COLO829 (cell line): ENCODE results near the gene PNRC2.
"Not testable (repeated sequence)": the region's sequence is repeated elsewhere in the genome, so short reads cannot be mapped to it uniquely, and the experiment has no call there.

Experiments
- DNase-seq: peaks from one replicate; pipeline ENCODE4 v3.0.0; 2012; ENCODE audit warnings: low spot score

PNRC2 gene

DNA sequence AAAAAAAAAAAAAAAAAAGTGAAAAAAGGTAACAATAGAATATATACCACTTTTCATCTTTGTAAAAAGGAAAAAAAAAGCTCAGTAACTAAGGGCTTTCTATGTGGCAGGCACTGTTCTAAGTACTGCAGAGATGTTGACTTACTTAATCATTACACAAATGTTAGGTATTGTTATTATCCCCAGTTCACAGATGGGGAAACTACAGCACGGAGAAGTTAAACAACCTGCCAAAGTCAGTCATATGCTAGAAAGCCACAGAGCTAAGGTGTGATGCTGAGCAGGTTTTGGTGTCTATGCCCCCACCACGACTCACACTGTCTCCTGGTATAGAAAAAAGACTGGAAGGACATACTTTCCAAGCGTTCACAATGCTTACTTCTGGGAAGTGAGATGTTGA, 6.6 kb upstream of the PNRC2 start:
- DNase-seq, result no peak

DNA sequence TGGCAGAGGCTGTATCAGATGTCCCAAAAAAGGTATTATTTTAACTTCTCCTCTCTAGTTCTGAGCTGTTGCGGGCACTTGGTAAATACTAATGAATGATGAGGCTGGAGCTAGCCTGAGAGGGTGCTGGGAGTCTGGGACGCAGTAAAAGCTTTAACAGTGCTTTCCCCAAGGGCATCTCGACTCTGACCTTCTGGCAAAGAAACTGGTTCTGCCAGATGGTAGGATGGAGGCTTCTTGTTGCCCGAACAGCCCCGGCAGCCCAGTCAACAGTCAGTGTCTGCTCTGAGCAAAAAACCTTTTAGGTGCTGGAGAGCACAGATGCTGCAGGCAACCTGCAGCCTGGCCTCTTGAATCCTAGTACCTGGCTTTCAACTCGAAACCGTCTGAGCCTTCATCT, 2.5 kb upstream of the PNRC2 start:
- no peak for DNase-seq

DNA sequence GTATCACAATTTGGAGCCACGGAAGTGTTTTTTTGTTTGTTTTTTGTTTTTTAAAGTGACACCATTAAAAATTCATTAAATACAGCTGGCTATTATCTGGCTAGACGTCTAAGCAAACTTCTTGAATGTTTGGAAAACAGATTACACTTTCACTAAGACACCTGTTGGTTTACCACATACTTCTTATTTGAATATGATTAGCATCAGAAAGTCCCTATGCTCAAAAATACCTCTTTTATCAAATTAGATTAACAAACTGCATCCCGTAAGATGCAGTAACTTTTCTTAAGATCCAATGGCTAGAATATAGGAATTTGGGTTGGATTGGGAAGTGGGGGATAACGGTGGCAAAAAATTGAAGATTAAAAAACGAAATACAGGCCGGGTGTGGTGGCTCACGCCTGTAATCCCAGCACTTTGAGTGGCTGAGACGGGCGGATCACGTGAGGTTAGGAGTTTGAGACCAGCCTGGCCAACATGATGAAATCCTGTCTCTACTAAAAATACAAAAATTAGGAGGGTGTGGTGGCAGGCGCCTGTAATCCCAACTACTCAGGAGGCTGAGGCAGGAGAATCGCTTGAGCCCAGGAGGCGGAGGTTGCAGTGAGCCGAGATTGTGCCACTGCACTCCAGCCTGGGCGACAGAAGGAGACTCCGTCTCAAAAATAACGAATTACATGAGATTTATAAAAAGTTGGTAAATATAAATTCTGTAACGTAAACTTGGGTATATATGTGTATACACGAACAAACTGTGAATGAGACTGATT, 1.4 kb upstream of the PNRC2 start:
- DNase-seq, result not testable (repeated sequence)

DNA sequence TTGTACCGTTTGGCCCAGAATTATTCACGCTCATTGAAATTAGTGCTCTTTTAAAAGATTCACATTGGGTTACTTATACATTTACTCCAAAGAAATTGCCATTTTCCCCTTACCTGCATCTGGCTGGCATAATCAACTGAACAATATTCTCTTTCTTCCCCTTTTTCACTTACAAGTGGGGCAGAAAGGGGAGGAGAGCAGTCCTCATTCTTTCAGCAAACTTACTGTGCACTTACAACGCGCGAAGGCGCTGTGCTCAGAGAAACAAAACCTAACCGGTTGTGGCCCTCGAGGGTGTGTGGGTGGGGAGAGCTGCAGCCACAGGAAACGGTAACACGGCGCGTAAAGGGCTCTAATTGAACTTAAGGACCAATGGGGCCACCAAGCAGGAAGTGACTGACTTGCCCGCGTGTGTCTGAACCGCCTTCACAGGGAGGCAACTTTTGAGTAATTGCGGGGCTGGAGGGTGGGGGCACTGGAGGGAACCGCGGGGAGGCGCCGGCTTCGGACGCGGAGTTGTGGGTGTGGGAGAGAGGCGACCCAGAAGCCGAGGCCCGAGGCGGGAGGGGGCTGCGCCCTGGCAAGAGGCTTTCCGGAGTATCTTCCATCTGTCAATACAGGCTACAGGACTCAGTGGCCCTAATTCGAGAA, 693 bp upstream of the PNRC2 start:
- peak; percentile 91 for DNase-seq

DNA sequence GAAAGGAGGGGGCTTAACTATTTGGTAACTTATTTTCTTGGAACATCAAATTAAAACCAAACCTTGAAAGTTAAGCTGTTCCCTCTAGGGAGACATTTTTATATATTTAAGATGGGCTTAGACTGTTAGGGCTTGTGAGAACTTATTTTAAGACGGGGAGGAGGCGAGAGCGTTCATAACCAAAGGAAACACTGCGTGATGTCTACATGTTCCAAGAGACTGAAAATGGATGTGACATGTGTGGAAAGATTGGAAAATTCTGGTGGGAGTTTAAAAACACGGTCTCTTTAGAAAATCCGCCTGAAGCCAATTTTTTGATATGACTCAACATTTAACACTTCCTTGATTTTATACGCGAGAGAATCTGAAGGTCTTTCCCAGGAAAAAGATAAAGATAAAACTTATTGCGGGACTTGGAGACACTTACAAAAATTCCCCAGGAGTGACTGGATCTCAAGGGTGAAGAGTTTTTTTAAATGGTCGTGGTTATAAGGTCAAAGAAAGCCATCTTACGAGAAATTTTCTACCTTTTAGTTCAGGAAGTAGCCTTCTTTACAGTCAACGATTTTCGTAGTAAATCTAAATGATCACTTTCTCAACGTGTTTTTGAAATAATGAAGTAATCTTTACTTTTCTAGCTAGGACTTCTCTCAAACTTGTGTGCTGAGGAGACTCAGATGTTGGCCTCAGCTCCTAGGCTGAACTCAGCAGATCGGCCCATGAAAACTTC, 828 bp downstream of the PNRC2 start:
- DNase-seq, result peak; percentile 22

DNA sequence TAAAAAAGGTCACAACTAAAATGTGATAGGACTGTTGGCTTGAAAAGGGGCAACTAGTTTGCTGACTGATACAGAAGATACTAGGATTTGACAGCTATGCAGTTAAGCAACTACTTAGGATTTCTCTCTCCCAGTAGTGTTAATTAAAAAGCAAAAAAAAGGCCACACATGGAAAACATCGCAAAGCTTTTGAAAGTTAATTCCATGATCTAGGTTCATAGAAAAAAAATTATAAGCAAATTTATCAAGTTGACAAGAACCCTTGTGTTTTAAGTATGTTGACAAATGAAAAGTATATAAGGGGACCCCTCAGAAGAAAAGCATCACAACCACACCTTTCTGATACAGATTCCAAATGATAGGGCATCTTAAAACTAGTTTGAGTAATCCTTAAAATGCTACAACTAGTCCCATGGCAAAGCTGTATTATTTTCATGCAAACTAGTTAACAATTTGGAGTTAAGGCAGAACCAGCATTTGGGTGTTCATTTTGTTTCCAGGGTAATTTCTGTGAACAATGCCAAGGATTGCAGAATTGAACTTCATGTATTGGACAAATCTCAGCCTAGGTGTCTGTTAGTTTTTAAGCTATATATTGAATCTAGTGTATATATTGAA, 4.1 kb downstream of the PNRC2 start:
- no peak for DNase-seq

DNA sequence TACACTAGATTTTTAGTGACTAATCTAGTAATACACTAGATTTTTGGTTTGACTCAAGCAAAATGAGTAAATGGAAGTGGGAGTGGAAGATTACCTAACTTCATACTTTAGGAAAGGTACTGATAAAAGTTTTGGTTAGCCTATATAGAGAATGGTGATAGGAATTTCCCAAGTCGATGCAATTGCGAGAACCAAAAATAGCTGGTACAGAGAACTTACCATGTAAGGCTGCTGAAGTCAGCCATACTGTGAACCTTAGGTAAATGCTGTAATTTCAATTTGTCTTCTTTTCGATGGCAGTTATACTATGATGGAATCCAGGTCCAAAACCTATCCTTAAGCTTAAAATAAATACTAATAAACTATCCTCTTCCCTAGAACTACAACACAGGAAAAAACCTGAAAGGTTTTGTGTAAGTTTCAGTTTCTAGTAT, 4.6 kb downstream of the PNRC2 start:
- DNase-seq, result no peak

DNA sequence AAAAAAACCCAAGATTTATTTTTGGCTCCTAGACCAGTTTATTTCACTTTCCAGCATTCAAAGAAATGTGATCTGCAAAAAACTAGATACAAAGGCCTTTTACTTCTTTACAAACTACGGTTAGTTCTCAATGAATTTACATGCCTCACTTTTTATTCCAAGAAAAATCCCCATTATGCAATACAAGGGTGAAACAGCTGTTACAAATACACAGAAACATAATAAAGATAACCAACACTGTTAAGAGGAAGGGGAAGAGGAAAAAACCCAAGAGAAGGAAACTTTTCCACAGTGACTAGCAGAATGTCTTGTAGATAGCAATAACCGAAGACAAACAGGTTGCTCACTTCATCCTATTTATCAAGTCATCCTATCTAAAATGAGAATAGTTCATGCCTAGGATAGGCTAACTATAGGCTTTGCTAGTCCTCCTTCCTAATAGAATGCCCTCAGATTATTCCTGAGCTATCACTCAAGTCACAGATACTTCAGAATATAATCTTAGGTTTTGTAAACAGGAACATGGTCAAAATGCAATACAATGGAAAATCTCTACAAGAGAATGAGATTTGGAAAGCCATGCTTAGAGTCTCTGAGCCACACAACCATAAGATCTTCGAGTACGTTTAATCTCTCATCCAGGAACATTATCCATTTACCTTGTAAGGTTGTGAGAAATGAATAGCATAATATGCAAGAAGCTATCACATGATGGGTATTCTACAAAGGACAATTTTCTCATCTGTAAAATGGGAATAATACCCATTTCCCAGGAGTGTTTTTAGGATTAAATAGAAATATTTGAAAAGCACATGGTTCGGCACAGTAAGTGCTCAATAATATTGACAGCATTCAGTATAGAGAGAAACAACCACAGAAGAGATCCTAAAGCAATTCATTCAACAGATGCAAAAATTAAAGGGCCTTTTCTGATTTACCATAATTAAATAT, 5.4 kb downstream of the PNRC2 start:
- DNase-seq, result no peak

DNA sequence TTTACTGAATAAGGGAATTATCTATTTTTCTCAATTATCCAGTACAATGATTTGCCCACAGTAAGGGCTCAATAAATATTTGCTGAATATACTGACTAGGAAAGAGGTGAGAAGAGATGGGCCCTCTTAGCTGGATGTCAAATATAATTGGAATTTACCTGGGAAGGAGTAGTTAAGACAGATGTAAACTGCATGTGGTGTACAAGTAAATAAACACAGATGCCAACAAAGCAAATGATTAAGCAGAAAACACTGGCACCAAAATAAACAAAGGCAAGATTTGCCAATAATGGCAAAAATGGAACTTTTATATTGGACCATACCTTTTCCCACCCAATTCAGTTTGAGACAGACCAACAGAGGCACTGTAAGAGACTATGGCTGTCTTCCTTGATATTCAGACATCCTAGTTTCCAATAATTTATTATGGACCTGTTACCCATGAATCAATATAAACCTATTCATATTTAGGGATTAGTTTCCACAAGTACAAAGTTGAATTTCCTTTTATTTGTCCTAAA, 7.4 kb downstream of the PNRC2 start:
- no peak for DNase-seq

DNA sequence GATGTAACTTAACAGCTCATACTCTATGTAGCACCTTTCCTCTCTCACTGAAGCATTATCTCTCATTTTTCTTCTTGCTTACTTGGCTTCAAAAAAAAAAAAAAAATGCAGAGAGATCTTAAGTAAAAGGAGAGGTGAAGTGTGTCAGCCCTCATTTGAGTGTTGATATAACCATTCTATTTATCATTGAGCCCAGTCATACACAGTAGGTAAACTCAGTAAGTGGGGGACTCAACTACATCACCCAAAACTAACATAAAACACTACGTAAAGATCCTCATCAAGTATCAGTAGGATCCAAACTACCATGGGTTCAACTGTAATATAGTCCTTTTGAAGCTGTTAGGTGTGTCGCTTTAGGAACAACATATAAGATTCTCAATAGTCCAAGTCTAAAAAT, 8.2 kb downstream of the PNRC2 start:
- no peak for DNase-seq

DNA sequence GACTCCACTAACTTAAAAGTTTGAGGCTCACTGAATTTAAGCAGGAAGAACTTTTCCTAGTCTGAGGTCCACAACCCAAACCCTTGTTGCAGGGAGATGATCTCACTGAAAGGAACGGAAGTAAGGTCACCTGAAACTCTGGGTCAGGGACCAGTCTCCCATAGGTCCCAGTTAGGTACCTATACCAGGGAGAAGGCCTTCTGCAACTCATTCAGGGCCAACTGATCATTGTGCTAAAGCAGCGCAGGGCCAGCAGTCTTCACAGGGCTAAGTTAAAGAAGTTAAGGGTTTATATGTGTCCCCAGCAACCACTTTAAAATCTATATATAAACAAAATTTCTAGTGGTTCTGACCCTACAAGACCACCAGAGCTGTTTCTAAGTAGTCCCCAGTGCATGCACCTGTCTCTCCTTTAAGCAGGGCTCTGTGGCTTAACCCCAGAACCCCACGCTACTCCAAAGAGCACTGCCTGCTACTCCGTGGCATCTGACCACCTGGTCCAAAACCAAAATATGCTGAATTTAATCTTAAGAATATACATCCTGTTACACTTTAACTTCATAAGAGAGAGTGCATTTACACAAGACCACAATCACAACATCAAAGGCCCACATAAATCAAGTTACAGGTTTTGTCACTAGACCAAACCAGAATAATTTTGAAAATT, 17.7 kb downstream of the PNRC2 start:
- no peak for DNase-seq

DNA sequence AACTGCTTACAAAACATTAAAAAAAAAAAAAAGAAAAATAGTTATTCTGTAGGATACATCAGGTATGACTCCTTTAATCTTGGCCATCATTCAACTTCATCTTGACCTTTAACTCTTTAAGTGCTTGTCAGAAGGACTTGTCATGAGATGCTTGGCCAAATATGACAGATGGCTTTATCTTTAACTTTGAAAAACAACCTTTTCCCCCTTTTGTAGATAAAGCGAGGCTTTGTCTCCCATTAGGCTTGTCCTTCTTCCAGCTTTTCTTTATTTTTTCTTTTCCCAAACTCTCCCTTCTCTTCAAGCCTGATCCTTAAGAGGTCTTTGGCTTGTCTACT, 18.2 kb downstream of the PNRC2 start:
- DNase-seq, result no peak

DNA sequence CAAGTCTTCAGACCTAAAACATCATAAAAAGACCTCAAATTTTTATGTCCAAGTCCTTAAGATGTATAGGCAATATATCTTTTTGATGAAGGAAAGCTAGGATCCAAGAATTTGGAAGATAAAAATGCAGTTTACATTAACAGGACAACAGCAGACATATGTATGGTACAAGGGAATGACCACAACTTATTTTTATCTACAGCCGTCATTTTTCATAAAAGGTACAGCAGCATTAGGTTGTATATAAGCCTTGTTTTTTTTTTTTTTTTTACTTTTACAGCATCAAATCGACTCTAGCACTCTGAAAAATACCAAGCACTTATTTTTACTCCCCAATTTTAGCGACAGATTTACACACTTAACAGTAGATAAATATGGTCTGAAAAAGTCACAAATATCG, 19.2 kb downstream of the PNRC2 start:
- no peak for DNase-seq

DNA sequence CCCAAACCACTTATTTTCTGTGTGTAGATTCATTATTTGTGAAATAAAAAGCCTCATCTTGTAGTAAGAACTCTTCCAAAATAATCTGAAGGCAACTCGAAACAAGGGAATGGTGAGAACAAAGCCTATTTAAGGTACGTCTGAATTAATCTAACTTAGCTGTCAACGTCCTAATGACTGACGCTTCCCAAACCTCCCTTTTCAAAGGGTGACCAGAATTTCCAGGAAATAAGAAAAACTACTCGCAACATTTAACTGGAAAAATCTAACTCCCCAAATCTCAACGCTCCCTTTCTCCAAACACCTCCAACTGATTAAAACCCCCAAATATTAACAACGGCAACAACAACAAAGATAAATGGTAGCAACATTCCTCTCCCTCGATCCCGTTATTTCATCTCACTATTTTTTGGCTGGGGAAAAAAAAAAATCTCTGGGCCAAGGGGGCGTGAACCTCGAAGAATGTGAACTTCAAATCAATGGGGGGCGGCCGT, 19.8 kb downstream of the PNRC2 start:
- no peak for DNase-seq

DNA sequence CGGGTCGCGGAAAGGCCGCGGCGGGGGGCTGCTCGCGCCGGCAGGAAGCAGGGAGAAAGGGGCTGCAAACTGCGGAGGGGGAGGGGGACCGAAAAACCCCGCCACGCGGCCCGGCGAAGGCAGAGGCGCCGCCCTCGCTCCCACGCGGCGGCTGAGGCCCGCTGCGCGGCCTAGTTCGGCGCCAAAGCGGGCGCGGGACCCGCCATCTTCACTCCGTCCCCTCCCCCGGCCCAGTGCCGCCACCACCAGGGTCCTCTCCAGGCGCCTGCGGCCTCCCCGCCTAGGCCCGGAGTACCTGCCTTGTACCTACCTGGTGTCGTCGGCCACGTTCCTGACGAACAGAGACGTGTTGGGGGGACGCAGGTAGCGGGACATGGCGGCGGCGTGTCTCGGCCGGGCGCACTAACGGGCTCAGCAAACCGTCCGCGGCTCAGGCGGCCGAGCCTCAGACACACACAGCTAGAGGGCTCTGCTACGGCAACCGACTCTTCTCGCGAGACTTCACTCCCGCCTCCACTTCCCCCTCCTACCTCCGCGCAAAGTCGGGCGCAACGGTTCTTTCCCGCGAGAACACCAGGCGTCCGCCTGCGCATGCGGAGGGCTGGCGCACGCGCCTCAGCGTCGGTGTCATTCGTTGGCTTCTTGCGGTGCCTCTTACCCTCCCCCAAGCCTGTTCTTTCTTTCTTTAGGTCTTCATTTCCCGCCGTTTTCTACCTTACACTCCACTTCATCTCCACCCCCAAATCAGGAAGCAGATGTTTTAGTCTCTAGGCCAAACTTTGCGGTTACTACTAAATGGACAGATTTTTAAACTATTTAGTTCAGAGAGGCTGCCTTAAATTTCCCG, 20.5 kb downstream of the PNRC2 start, which contains the start of gene SRSF10:
TSS of gene SRSF10 (minus strand) at position 447 of the 847 bp plus-strand sequence. CDS start at position 375, 72 bp downstream.
- peak; percentile 96 for DNase-seq

DNA sequence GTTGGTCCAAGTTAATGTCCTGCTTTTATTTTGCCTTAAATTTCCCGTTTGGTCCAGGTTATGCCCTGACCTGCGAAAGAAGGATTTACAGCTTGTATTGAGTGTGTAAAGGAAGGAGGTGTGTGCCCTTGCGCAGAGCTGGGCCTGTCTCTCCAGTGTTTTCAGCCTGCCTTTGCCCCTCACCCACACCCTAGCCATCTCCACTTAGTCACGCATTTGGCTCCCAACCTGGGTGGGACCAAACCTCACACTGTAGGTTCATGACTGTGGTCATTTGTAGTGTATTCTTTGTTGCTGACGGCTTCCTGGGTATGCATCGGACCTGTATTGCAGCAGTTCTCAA, 21.1 kb downstream of the PNRC2 start:
- DNase-seq, result no peak

DNA sequence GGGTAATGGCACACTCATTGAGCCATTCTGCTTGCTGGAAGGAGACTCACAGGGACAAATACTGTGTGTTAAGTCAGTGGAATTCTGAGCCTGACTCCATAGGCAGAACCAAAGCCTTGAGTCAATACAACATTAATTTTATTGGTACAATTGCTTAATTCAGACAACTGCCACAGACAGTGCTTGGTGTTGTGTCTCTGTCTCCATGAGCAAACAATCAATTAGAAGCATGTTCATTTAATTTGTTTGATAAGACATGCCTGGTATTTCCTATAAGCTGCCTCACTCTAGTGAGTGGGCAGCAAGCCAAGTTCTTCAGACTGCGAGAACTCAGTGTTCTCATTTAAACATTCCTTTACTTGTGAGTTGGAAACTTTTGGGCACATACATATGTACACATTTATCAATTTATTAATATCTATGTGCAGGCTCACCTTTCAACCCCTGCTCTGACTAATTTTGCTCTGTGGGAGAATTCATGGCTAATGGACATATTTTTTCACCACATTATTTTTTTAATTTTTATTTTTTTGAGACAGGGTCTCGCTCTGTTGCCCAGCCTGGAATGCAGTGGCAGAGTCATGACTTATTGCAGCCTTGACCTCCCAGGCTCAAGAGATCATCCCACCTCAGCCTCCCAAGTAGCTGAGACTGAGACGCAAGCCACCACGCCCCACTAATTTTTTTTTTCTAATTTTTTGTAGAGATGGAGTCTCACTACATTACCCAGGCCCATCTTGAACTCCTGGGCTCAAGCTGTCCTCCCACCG, 25.0 kb downstream of the PNRC2 start:
- DNase-seq, result no peak

DNA sequence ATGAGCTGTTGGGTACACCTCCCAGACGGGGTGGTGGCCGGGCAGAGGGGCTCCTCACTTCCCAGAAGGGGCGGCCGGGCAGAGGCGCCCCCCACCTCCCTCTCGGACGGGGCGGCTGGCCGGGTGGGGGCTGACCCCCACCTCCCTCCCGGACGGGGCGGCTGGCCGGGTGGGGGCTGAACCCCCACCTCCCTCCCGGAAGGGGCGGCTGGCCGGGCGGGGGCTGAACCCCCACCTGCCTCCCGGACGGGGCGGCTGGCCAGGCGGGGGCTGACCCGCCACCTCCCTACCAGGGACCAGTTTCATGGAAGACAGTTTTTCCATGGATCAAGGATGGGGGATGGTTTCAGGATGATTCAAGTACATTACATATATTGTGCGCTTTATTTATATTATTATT, 27.4 kb downstream of the PNRC2 start:
- not testable (repeated sequence) for DNase-seq

DNA sequence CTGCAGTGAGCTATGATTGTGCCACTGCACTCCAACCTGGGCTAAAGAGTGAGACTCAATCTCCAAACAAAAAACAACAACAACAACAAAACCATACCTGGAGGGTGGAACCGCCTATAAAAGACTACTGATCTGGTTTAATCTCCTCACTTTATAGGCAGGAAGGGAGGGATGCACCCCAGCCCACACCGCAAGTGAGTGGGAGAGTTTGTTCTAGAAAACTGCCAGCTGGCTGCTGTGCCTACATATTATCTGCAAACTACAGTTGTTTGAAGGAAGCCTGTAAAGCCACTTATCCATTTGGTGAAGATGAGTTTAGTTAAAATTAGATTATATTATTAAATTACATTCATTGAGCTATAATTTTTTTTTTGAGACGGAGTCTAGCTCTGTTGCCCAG, 29.6 kb downstream of the PNRC2 start:
- DNase-seq, result no peak
